ENCODE measurements around the gene TMPRSS11A. TPM values are rescaled to one million over a fixed set of nuclear protein-coding genes. Genes with fewer than 3 reads are reported as not detected.

Gene TMPRSS11A
- total and polyA plus RNA-seq, 2 of the 8 experiments (the other 6 are each of a cell fraction or from before 2014, with no cell fraction given), result not detected

GRCh38 chr4:67884701-67885100, 78.6 kb downstream of the TMPRSS11A start:
- FAIRE-seq, result no peak

More at GRCh38 chr4:67884701-67885100, 78.6 kb downstream of the TMPRSS11A start:
- no peak for DNase-seq (ENCODE audit: low read depth in 1 of 2, low spot score in 2 of 2)
- H3K4me3 ChIP-seq (ENCODE audit: extremely low read depth in 1 of 4, insufficient read depth in 2 of 4, low read depth in 3 of 4, low read length in 4 of 4), result no peak overlapping the region
- no peak overlapping the region for H3K9ac ChIP-seq (replicated peaks in 1 of 4; ENCODE audit: extremely low read depth in 1 of 4, low read depth in 3 of 4, low read length in 3 of 4)
- no peak overlapping the region for H2BK120ac ChIP-seq (replicated peaks; ENCODE audit: low read depth, low read length)
- H3K4ac ChIP-seq (replicated peaks; ENCODE audit: insufficient read length, low read depth, low read length), result no peak overlapping the region
- no peak overlapping the region for H3K4me2 ChIP-seq (ENCODE audit: insufficient read depth in 1 of 2, low read depth in 2 of 2, low read length in 2 of 2)
- ChIA-PET CTCF (ENCODE audit: partially characterized antibody) (interaction anchor here (1.0 to 1.3 kb wide), 4 partner anchors 8 to 161 kb away, joined by 3 to 5 read pairs (median 4); no protein-coding TSS in a partner anchor), POLR2A (ENCODE audit: partially characterized antibody) (no interaction called here)
- TF ChIP-seq HDAC2 (IDR thresholded peaks at IDR 0.05; ENCODE audit: borderline replicate concordance in 1 of 2, low read depth in 2 of 2, low read length in 2 of 2), result no peak
- no peak for TF ChIP-seq KDM1A (IDR thresholded peaks at IDR 0.05; ENCODE audit: borderline replicate concordance, low read length)
- no peak for TF ChIP-seq RAD21 (IDR thresholded peaks at IDR 0.05 in 1 of 2, conservative IDR thresholded peaks at IDR 0.05 in 1 of 2; ENCODE audit: low read depth in 2 of 2, low read length in 2 of 2)
- TF ChIP-seq POLR2A (IDR thresholded peaks at IDR 0.05; ENCODE audit: control extremely low read depth in 1 of 2, low read depth in 2 of 2, low read length in 2 of 2), result no peak
- TF ChIP-seq KDM5A (IDR thresholded peaks at IDR 0.05; ENCODE audit: low read length), result no peak
- H3K79me1 ChIP-seq (ENCODE audit: low read depth, low read length), result no peaks in the 10 kb centered on the region
- H3K27ac ChIP-seq (ENCODE audit: low read depth, low read length), result no peak overlapping the region
- no peak overlapping the region for H3K18ac ChIP-seq (ENCODE audit: extremely low read depth, low read length)
- H2AFZ ChIP-seq (ENCODE audit: low read length), result no peak overlapping the region
- H2BK20ac ChIP-seq (ENCODE audit: low read length), result no peak overlapping the region
- no peak overlapping the region for H2BK5ac ChIP-seq (ENCODE audit: low read depth, low read length)
- no peaks in the 10 kb centered on the region for H4K20me1 ChIP-seq (replicated peaks in 1 of 2; ENCODE audit: control insufficient read depth in 1 of 2, insufficient read depth in 2 of 2, low read length in 2 of 2)
- peaks cover 0 to 2% (median 0%) of the 10 kb centered on the region in 4 experiments; a peak in 2 of 7 replicates for H3K4me1 ChIP-seq (replicated peaks in 1 of 4; ENCODE audit: control insufficient read depth in 3 of 4, insufficient read depth in 4 of 4, low read length in 3 of 4)
- H3K23ac ChIP-seq (ENCODE audit: insufficient read length), result no peak overlapping the region
- no peak overlapping the region for H2BK12ac ChIP-seq (ENCODE audit: low read depth, low read length)
- no peaks in the 10 kb centered on the region for H3K79me2 ChIP-seq (ENCODE audit: control insufficient read depth in 1 of 2, insufficient read depth in 2 of 2, low read length in 2 of 2)
- no peaks in the 10 kb centered on the region for H3K36me3 ChIP-seq (ENCODE audit: control insufficient read depth in 2 of 4, insufficient read depth in 4 of 4, low read length in 3 of 4)
- H3K9me3 ChIP-seq (ENCODE audit: insufficient read depth in 2 of 2, low read depth in 1 of 2, low read length in 1 of 2), result no peaks in the 10 kb centered on the region
- H4K8ac ChIP-seq (ENCODE audit: extremely low read depth, insufficient read depth, low read length), result no peak overlapping the region
- no peak overlapping the region for H2AK5ac ChIP-seq (ENCODE audit: low read depth, low read length)
- H3K23me2 ChIP-seq (ENCODE audit: low read depth, low read length), result no peaks in the 10 kb centered on the region
- H4K91ac ChIP-seq (replicated peaks; ENCODE audit: insufficient read length, low read length), result no peak overlapping the region
- no peak overlapping the region for H3K14ac ChIP-seq (ENCODE audit: insufficient read length)
- no peak overlapping the region for H2BK15ac ChIP-seq (ENCODE audit: low read length)
- H4K5ac ChIP-seq (ENCODE audit: insufficient read length, low read depth, low read length), result no peak overlapping the region
- H3K56ac ChIP-seq (replicated peaks; ENCODE audit: insufficient read length, low read depth, low read length), result no peak overlapping the region
- no peaks in the 10 kb centered on the region for H3K27me3 ChIP-seq (replicated peaks in 1 of 4; ENCODE audit: control insufficient read depth in 3 of 4, extremely low read depth in 1 of 4, insufficient read depth in 3 of 4, low read length in 3 of 4)

Data from H1 (cell line).